DMS153 (cell line): ENCODE measurements around the gene ZNF485.
"Not testable (repeated sequence)": the region's sequence is repeated elsewhere in the genome, so short reads cannot be mapped to it uniquely, and the experiment has no call there.

Experiments used
- DNase-seq: peaks from one replicate; lab custom pipeline; 2025; lab: John Stamatoyannopoulos, UW

The ZNF485 gene

GRCh38 chr10:43605850-43606322, 352 bp upstream of the ZNF485 start:
- DNase-seq: no peak

- DNase-seq: no peak
Observed at GRCh38 chr10:43607199-43607573, 948 bp downstream of the ZNF485 start.

- DNase-seq: no peak
Observed at GRCh38 chr10:43610636-43611035, 4.4 kb downstream of the ZNF485 start.

GRCh38 chr10:43616697-43617370, 10.6 kb downstream of the ZNF485 start:
- DNase-seq: no peak

GRCh38 chr10:43619368-43619767, 13.1 kb downstream of the ZNF485 start:
- DNase-seq: no peak

- no peak for DNase-seq
Observed at GRCh38 chr10:43622038-43622437, 15.8 kb downstream of the ZNF485 start.

GRCh38 chr10:43623351-43623750, 17.1 kb downstream of the ZNF485 start:
- DNase-seq: no peak

- DNase-seq: no peak
Observed at GRCh38 chr10:43627942-43628341, 21.7 kb downstream of the ZNF485 start.

GRCh38 chr10:43628956-43629355, 22.7 kb downstream of the ZNF485 start:
- no peak for DNase-seq

- DNase-seq: not testable (repeated sequence)
Observed at GRCh38 chr10:43635816-43636215, 29.6 kb downstream of the ZNF485 start.

GRCh38 chr10:43640603-43641002, 34.4 kb downstream of the ZNF485 start:
- no peak for DNase-seq

- peak; percentile 5 for DNase-seq
Observed at GRCh38 chr10:43644252-43644651, 38.0 kb downstream of the ZNF485 start.

- DNase-seq: no peak
Observed at GRCh38 chr10:43645866-43646265, 39.6 kb downstream of the ZNF485 start.

- no peak for DNase-seq
Observed at GRCh38 chr10:43647576-43647975, 41.3 kb downstream of the ZNF485 start.

- no peak for DNase-seq
Observed at GRCh38 chr10:43648095-43648397, 41.8 kb downstream of the ZNF485 start.

- DNase-seq: peak; percentile 48
Observed at GRCh38 chr10:43648398-43649184, 42.4 kb downstream of the ZNF485 start, which contains the start of gene ZNF32. Gene ZNF32 (minus strand): TSS chr10:43648881. CDS start chr10:43646133, 2,748 bp downstream.

- DNase-seq: no peak
Observed at GRCh38 chr10:43649185-43649523, 42.9 kb downstream of the ZNF485 start.

GRCh38 chr10:43653746-43654145, 47.5 kb downstream of the ZNF485 start:
- DNase-seq: no peak

- DNase-seq: no peak
Observed at GRCh38 chr10:43655311-43655710, 49.1 kb downstream of the ZNF485 start.

GRCh38 chr10:43658227-43658626, 52.0 kb downstream of the ZNF485 start:
- DNase-seq: no peak

- DNase-seq: no peak
Observed at GRCh38 chr10:43665054-43665453, 58.8 kb downstream of the ZNF485 start.

GRCh38 chr10:43666552-43666951, 60.3 kb downstream of the ZNF485 start:
- DNase-seq: no peak

GRCh38 chr10:43667317-43667731, 61.1 kb downstream of the ZNF485 start:
- no peak for DNase-seq
